Measurements from ENCODE around the gene SLC1A5. TPM values are rescaled to one million over a fixed set of nuclear protein-coding genes. Genes with fewer than 3 reads are reported as not detected.

SLC1A5 gene
- total RNA-seq, 1 experiment from 2014 or later, result 284 TPM

DNA sequence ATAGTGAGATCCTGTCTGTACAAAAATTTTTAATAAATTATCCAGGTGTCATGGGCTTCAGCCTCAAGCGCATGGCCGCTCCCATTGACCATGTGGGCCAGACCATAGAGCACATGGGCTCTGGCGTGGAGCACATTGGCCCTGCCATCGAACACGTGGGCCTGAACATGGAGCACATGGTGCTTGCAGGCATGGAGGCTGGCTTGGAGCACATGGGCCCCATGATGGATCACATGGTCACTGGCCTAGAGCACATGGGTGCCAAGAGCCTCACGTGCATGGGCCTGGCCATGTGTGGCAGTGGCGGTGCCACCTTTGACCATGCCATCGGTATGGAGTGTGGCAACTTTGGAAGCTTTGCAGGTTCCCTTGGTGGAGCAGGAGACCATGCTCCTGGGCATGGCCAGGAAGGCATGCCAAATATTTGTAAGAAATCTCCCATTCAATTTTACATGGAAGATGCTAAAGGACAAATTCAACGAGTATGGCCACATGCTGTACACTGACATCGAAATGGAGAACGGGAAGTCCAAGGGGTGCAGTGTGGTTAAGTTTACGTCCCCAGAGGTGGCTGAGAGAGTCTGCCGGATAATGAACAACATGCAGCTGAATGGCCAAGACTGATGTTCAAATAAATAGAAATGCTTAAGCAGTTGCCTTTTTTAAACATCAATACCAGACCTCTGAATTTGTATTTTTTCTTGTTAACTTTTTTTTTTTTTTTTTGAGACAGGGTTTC, 21.3 kb upstream of the SLC1A5 start:
- intact Hi-C loops (cut with micrococcal nuclease), result no loop called here
- CTCF ChIA-PET, result no interaction called here

More for the DNA sequence above, 21.3 kb upstream of the SLC1A5 start:
- no peaks in the 10 kb centered on the region for H3K79me2 ChIP-seq (ENCODE audit: insufficient read depth, low read length)
- H3K4me3 ChIP-seq (replicated peaks in 1 of 2; ENCODE audit: low read depth in 1 of 2, low read length in 2 of 2), result no peak overlapping the region
- BruUV-seq (replicated peaks), result no TSS peak
- ChIA-PET POLR2A (interaction anchor here (0.7 to 3.3 kb wide), 3 partner anchors 19 to 21 kb away, joined by 3 to 25 read pairs (median 4); partner anchors contain the start of gene SLC1A5), RAD21 (ENCODE audit: low non-redundant PET in 1 of 2, low total read pairs in 2 of 2, uncharacterized antibody in 2 of 2, unreplicated experiment in 2 of 2) (no interaction called here)
- H3K27ac ChIP-seq (ENCODE audit: low read depth, low read length), result no peak overlapping the region
- no peaks in the 10 kb centered on the region for H3K27me3 ChIP-seq (ENCODE audit: insufficient read depth, low read length)
- no peak for ATAC-seq
- no peaks in the 10 kb centered on the region for H3K9me2 ChIP-seq (ENCODE audit: insufficient read depth)
- H3K9me3 ChIP-seq (ENCODE audit: control insufficient read depth in 1 of 2, insufficient read depth in 1 of 2, low read depth in 1 of 2, low read length in 2 of 2), result no peaks in the 10 kb centered on the region
- no peak for TF ChIP-seq RAD21 (IDR thresholded peaks at IDR 0.05; ENCODE audit: low read depth)
- TF ChIP-seq, protein P1, sequence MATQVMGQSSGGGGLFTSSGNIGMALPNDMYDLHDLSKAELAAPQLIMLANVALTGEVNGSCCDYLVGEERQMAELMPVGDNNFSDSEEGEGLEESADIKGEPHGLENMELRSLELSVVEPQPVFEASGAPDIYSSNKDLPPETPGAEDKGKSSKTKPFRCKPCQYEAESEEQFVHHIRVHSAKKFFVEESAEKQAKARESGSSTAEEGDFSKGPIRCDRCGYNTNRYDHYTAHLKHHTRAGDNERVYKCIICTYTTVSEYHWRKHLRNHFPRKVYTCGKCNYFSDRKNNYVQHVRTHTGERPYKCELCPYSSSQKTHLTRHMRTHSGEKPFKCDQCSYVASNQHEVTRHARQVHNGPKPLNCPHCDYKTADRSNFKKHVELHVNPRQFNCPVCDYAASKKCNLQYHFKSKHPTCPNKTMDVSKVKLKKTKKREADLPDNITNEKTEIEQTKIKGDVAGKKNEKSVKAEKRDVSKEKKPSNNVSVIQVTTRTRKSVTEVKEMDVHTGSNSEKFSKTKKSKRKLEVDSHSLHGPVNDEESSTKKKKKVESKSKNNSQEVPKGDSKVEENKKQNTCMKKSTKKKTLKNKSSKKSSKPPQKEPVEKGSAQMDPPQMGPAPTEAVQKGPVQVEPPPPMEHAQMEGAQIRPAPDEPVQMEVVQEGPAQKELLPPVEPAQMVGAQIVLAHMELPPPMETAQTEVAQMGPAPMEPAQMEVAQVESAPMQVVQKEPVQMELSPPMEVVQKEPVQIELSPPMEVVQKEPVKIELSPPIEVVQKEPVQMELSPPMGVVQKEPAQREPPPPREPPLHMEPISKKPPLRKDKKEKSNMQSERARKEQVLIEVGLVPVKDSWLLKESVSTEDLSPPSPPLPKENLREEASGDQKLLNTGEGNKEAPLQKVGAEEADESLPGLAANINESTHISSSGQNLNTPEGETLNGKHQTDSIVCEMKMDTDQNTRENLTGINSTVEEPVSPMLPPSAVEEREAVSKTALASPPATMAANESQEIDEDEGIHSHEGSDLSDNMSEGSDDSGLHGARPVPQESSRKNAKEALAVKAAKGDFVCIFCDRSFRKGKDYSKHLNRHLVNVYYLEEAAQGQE (IDR thresholded peaks at IDR 0.05; ENCODE audit: low read depth), result no peak
- TF ChIP-seq, protein P2, sequence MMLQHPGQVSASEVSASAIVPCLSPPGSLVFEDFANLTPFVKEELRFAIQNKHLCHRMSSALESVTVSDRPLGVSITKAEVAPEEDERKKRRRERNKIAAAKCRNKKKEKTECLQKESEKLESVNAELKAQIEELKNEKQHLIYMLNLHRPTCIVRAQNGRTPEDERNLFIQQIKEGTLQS (IDR thresholded peaks at IDR 0.05), result no peak
- no peak for TF ChIP-seq SP1 (IDR thresholded peaks at IDR 0.05; ENCODE audit: low read depth)
- TF ChIP-seq CEBPB (IDR thresholded peaks at IDR 0.05; ENCODE audit: low read depth), result no peak
- no peak for TF ChIP-seq JUND (IDR thresholded peaks at IDR 0.05)
- no peak for TF ChIP-seq TCF7L2 (IDR thresholded peaks at IDR 0.05; ENCODE audit: borderline replicate concordance, extremely low read depth, insufficient read depth, insufficient read length)
- TF ChIP-seq CBX3 (IDR thresholded peaks at IDR 0.05; ENCODE audit: low read depth), result no peak
- no peak for TF ChIP-seq SIN3A (IDR thresholded peaks at IDR 0.05; ENCODE audit: low read depth)
- TF ChIP-seq EZH2 (IDR thresholded peaks at IDR 0.05), result no peak
- no peak for TF ChIP-seq POLR2A (IDR thresholded peaks at IDR 0.05; ENCODE audit: borderline replicate concordance, extremely low read depth, insufficient read depth, insufficient read length)
- no peak for TF ChIP-seq YY1 (IDR thresholded peaks at IDR 0.05; ENCODE audit: extremely low read depth, insufficient replicate concordance, low read depth, low read length)
- TF ChIP-seq, protein P3, sequence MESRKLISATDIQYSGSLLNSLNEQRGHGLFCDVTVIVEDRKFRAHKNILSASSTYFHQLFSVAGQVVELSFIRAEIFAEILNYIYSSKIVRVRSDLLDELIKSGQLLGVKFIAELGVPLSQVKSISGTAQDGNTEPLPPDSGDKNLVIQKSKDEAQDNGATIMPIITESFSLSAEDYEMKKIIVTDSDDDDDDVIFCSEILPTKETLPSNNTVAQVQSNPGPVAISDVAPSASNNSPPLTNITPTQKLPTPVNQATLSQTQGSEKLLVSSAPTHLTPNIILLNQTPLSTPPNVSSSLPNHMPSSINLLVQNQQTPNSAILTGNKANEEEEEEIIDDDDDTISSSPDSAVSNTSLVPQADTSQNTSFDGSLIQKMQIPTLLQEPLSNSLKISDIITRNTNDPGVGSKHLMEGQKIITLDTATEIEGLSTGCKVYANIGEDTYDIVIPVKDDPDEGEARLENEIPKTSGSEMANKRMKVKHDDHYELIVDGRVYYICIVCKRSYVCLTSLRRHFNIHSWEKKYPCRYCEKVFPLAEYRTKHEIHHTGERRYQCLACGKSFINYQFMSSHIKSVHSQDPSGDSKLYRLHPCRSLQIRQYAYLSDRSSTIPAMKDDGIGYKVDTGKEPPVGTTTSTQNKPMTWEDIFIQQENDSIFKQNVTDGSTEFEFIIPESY (IDR thresholded peaks at IDR 0.05; ENCODE audit: extremely low read depth, insufficient replicate concordance, low read length), result no peak
- TF ChIP-seq, protein P4, sequence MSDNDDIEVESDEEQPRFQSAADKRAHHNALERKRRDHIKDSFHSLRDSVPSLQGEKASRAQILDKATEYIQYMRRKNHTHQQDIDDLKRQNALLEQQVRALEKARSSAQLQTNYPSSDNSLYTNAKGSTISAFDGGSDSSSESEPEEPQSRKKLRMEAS (IDR thresholded peaks at IDR 0.05), result no peak
- no peak for TF ChIP-seq FOSL1 (IDR thresholded peaks at IDR 0.05; ENCODE audit: low read depth)
- no peak for TF ChIP-seq SRF (IDR thresholded peaks at IDR 0.05; ENCODE audit: low read depth)
- TF ChIP-seq POLR2AphosphoS5 (IDR thresholded peaks at IDR 0.05; ENCODE audit: low read depth, low read length), result no peak
- TF ChIP-seq, protein P5, sequence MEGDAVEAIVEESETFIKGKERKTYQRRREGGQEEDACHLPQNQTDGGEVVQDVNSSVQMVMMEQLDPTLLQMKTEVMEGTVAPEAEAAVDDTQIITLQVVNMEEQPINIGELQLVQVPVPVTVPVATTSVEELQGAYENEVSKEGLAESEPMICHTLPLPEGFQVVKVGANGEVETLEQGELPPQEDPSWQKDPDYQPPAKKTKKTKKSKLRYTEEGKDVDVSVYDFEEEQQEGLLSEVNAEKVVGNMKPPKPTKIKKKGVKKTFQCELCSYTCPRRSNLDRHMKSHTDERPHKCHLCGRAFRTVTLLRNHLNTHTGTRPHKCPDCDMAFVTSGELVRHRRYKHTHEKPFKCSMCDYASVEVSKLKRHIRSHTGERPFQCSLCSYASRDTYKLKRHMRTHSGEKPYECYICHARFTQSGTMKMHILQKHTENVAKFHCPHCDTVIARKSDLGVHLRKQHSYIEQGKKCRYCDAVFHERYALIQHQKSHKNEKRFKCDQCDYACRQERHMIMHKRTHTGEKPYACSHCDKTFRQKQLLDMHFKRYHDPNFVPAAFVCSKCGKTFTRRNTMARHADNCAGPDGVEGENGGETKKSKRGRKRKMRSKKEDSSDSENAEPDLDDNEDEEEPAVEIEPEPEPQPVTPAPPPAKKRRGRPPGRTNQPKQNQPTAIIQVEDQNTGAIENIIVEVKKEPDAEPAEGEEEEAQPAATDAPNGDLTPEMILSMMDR (IDR thresholded peaks at IDR 0.05 in 2 of 3, conservative IDR thresholded peaks at IDR 0.05 in 1 of 3; ENCODE audit: borderline replicate concordance in 1 of 3, insufficient read depth in 1 of 3, low read depth in 2 of 3, low read length in 2 of 3), result no peak
- TF ChIP-seq ELF1 (IDR thresholded peaks at IDR 0.05; ENCODE audit: borderline replicate concordance, low read depth), result no peak
- no peak for TF ChIP-seq ZNF274 (IDR thresholded peaks at IDR 0.05; ENCODE audit: low read depth, low read length)
- peaks cover 23 to 41% of the 10 kb centered on the region in 2 experiments for H3K4me1 ChIP-seq (ENCODE audit: control insufficient read depth in 1 of 2, insufficient read depth in 2 of 2, low read length in 2 of 2)
- H4K20me1 ChIP-seq (ENCODE audit: insufficient read depth), result no peaks in the 10 kb centered on the region
- H3K9ac ChIP-seq (ENCODE audit: low read length), result no peak overlapping the region
- H3K4me2 ChIP-seq (ENCODE audit: low read length), result peak overlapping the region; percentile 32; the same call in 1 of the 2 replicates
- H3K36me3 ChIP-seq (ENCODE audit: control insufficient read depth in 1 of 2, insufficient read depth in 2 of 2, low read length in 2 of 2), result no peaks in the 10 kb centered on the region
- peak overlapping the region; percentile 61 for H2AFZ ChIP-seq (ENCODE audit: low read depth, low read length, poor library complexity, severe bottlenecking)
- DNase-seq (ENCODE audit: low read depth, low spot score), result no peak

Measured in HCT116 (cell line).